Endodermal cell (in vitro differentiated cells): Measurements from ENCODE around the gene SIGLEC1. TPM values are rescaled to one million over a fixed set of nuclear protein-coding genes. Genes with fewer than 3 reads are reported as not detected.

Source experiments
- DNase-seq: peaks from one replicate; pipeline ENCODE4 v3.0.0-alpha.2; 2017
- H3K27ac ChIP-seq: 2 replicates; pipeline ENCODE4 v1.5.1; 2013; ENCODE audit warnings: mild to moderate bottlenecking, low read depth, low read length, moderate library complexity
- H3K27me3 ChIP-seq: 2 replicates; pipeline ENCODE4 v1.6.1; 2013; ENCODE audit warnings: mild to moderate bottlenecking, low read length, moderate library complexity; ENCODE audit not compliant: insufficient read depth, control insufficient read depth, poor library complexity, severe bottlenecking
- H3K36me3 ChIP-seq: 2 replicates; pipeline ENCODE4 v1.7.0; 2013; ENCODE audit warnings: mild to moderate bottlenecking, low read length, moderate library complexity; ENCODE audit not compliant: control insufficient read depth, insufficient read depth
- H3K4me1 ChIP-seq: one replicate; pipeline ENCODE4 v1.7.0; 2013; ENCODE audit warnings: low read length; ENCODE audit not compliant: control insufficient read depth, insufficient read depth
- H3K4me3 ChIP-seq: 2 replicates; pipeline ENCODE4 v1.5.1; 2013; ENCODE audit warnings: mild to moderate bottlenecking, low read length, moderate library complexity
- H3K9ac ChIP-seq: 2 replicates; pipeline ENCODE4 v1.6.1; 2013; ENCODE audit warnings: mild to moderate bottlenecking, low read length, moderate library complexity; ENCODE audit not compliant: poor library complexity, severe bottlenecking; ENCODE audit errors: extremely low read depth
- H3K9me3 ChIP-seq: 2 replicates; pipeline ENCODE4 v1.6.1; 2013; ENCODE audit warnings: mild to moderate bottlenecking, low read length, moderate library complexity; ENCODE audit not compliant: control insufficient read depth
- H3K27ac Mint-ChIP-seq: 2 replicates; pipeline ENCODE4 v1.8.0; 2020; ENCODE audit warnings: mixed read lengths
- H3K27me3 Mint-ChIP-seq: 2 replicates; pipeline ENCODE4 v1.8.0; 2021; ENCODE audit warnings: mild to moderate bottlenecking, mixed read lengths; ENCODE audit not compliant: insufficient read depth
- H3K36me3 Mint-ChIP-seq: 2 replicates; pipeline ENCODE4 v1.8.0; 2020; ENCODE audit warnings: low read depth, mixed read lengths
- H3K4me1 Mint-ChIP-seq: 2 replicates; pipeline ENCODE4 v1.8.0; 2020; ENCODE audit warnings: mixed read lengths
- H3K4me3 Mint-ChIP-seq: 2 replicates; pipeline ENCODE4 v1.8.0; 2020; ENCODE audit warnings: mild to moderate bottlenecking, moderate library complexity, mixed read lengths
- H3K9me3 Mint-ChIP-seq: 2 replicates; pipeline ENCODE4 v1.8.0; 2020; ENCODE audit warnings: mild to moderate bottlenecking, mixed read lengths
- CTCF ChIP-seq: fragments of 200-600 bp; sonication (generic); conservative IDR thresholded peaks from 2 replicates; pipeline ENCODE4 v1.5.0; 2021; ENCODE audit warnings: antibody characterized with exemption, mild to moderate bottlenecking
- WGBS, 2 experiments: methylation state at CpG; one replicate each; pipeline versions ENCODE4 v1.1.5 to v1.1.7; 2013; ENCODE audit warnings: missing lambda C conversion rate in 2 of 2, mixed read lengths in 1 of 2; ENCODE audit not compliant: insufficient coverage in 1 of 2, insufficient read length in 1 of 2; 5-methylcytosine and 5-hydroxymethylcytosine counted together
- total RNA-seq, 2 donors: library from RNA; stranded (reverse); fragmentation: NEBNext Ultra II Directional in 1 of 2; extraction: Animal tissue kit (Norgen Biotek cat#: 25700) in 1 of 2; gene quantifications; 2 replicates in 1 of 2; 3 replicates in 1 of 2; pipeline ENCODE4 v1.2.1, GENCODE V29; 2021

Gene SIGLEC1
- total RNA-seq, 2 donors from 2014 or later, result not detected

DNA sequence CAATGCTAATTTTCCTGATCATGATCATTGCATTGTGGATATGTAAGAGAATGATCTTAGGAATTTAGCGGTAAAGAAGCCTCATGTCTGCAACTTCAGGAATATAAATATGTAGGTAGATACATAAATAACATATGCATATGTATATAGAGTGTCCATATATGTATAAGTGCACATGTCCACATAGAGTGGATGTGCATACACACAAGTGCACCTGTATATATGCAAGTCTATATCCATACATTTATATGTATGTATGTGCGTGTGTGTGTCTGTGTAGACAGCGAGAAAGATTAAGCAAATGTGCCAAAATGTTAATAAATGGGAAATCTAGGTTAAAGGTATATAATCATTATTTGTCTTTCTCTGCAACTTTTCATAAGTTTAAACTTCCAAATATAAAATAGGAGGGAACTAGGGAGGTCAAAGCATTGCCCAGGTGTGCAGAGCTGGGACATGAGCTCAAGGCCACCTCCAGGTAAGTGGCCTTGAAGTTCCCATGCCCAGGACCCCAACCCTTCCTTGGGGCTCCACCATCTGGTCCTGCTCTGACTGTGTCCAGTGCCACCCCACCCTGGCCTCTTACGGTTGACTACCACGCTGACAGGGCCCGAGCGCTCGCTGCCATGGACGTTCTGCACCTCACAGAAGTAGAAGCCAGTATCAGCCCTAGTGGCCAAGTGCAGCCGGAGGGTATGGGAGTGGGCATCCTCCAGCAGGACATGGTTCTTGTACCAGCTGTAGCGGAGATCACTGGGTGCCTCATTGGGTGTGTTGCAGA lies 9.6 kb downstream of the SIGLEC1 start:
- 94 to 96% methylated on average over 8 to 9 of the region's 11 CpGs for WGBS, 2 experiments
- H3K27ac Mint-ChIP-seq, result no peak overlapping the region
- Histone ChIP-seq H3K27me3 (no peaks in the 10 kb centered on the region), H3K9ac (no peak overlapping the region), H3K4me1 (no peaks in the 10 kb centered on the region), H3K9me3 (no peaks in the 10 kb centered on the region), H3K36me3 (no peaks in the 10 kb centered on the region), H3K27ac (no peak overlapping the region), H3K4me3 (no peak overlapping the region)
- TF ChIP-seq CTCF, result no peak
- no peak overlapping the region for H3K4me3 Mint-ChIP-seq
- H3K9me3 Mint-ChIP-seq, result no peaks in the 10 kb centered on the region
- H3K36me3 Mint-ChIP-seq, result no peaks in the 10 kb centered on the region
- peaks cover 2% of the 10 kb centered on the region for H3K27me3 Mint-ChIP-seq
- DNase-seq, result no peak
- H3K4me1 Mint-ChIP-seq, result no peaks in the 10 kb centered on the region

DNA sequence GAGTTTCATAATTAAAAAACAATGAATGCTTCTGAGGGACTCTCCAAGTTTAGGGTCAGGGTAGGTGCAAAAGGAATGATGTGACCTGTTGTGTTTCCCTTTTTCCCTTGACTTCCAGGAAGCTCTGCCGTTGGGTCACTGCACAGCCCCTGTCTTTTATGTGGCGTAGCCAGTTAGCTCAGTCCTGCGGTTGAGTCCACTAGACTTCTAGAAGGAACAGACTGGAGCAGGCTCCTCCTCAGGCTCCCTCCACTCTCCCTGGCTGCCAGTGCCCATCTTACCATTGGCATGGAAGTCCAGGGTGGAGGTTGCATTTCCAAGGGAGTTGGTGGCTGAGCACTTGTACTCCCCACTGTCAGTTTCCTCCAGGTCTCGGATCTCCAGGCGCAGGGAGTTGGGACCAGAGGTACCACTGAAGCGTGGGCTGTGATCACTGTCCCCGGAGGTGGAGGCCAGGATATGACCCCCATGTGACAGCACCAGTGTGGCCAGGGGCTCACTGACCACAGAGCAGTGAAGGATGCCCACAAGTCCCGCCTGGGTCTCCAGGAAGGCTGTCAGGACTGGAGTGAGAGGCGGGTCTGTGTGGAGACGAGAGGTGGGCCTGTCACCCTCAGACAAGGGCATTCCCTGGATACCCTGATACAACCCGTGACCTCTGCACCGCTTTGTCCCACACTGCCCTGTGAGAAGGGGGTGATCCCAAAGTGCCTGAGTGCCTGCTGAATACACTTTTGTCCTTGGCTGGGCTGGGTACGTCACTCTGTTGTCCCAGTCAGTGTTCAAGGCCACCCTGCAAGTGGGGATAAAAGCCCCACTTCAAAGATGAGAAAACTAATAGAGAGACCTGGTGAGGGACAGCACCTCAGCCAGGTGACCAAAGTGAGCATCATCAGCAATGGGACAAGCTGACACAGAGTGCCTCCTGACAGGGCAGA lies 11.1 kb downstream of the SIGLEC1 start:
- Mint-ChIP-seq H3K36me3 (no peaks in the 10 kb centered on the region), H3K9me3 (peaks cover under 1% of the 10 kb centered on the region), H3K4me3 (no peak overlapping the region), H3K27me3 (peaks cover 2% of the 10 kb centered on the region), H3K27ac (no peak overlapping the region), H3K4me1 (no peaks in the 10 kb centered on the region)
- no peak for TF ChIP-seq CTCF
- no peak overlapping the region for H3K4me3 ChIP-seq
- H3K27me3 ChIP-seq, result no peaks in the 10 kb centered on the region
- H3K9ac ChIP-seq, result no peak overlapping the region
- no peak overlapping the region for H3K27ac ChIP-seq
- no peaks in the 10 kb centered on the region for H3K4me1 ChIP-seq
- no peak for DNase-seq
- no peaks in the 10 kb centered on the region for H3K36me3 ChIP-seq
- 90% methylated on average over 13 of the region's 13 CpGs for WGBS, 2 experiments
- H3K9me3 ChIP-seq, result no peaks in the 10 kb centered on the region

- no peak overlapping the region for H3K4me3 Mint-ChIP-seq
- peaks cover 2% of the 10 kb centered on the region for H3K9me3 Mint-ChIP-seq
- H3K27ac Mint-ChIP-seq, result no peak overlapping the region
- H3K9me3 ChIP-seq, result no peaks in the 10 kb centered on the region
- H3K36me3 ChIP-seq, result no peaks in the 10 kb centered on the region
- no peaks in the 10 kb centered on the region for H3K27me3 ChIP-seq
- 87 to 88% methylated on average over 11 to 16 of the region's 16 CpGs for WGBS, 2 experiments
- H3K27ac ChIP-seq, result no peak overlapping the region
- no peak for DNase-seq
- no peak for TF ChIP-seq CTCF
- H3K9ac ChIP-seq, result no peak overlapping the region
- no peak overlapping the region for H3K4me3 ChIP-seq
- no peaks in the 10 kb centered on the region for H3K4me1 ChIP-seq
- no peaks in the 10 kb centered on the region for H3K27me3 Mint-ChIP-seq
- no peaks in the 10 kb centered on the region for H3K36me3 Mint-ChIP-seq
- H3K4me1 Mint-ChIP-seq, result no peaks in the 10 kb centered on the region
Observed at GRCh38 chr20:3699037-3699436, 13.4 kb downstream of the SIGLEC1 start.
